Measurements from ENCODE around the gene CELF4.

CELF4 gene

GRCh38 chr18:37442477-37442876 is 123.1 kb downstream of the CELF4 start:
- DNase-seq (ENCODE audit: low read depth in 2 of 2), result no peak

GRCh38 chr18:37441821-37442220 is 123.8 kb downstream of the CELF4 start:
- DNase-seq (ENCODE audit: low read depth in 2 of 2), result no peak

GRCh38 chr18:37440206-37440605 is 125.4 kb downstream of the CELF4 start:
- no peak for DNase-seq (ENCODE audit: low read depth in 2 of 2)

GRCh38 chr18:37438417-37439180 is 127.0 kb downstream of the CELF4 start:
- no peak for DNase-seq (ENCODE audit: low read depth in 2 of 2)

DNA sequence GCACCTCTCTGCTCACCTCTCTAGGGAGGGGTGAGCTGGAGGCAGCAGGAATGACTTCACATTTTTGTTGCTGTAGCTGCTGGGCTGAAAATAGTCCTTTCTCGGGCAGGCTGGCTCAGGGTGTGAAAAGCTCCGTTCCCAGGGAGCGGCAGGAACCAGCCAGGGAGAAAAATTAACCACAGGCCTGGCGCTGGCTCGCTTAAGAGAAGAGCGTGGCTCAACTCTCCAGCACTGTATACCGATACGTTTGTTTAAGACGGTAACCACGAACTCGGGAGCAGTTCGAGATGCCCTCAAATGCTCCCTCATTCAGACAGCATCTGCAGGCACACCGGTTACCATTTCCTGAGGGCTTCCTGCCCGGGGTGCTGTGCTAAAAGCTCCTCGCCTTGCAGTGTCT is 129.6 kb downstream of the CELF4 start:
- DNase-seq (ENCODE audit: low read depth in 2 of 2), result no peak

DNA sequence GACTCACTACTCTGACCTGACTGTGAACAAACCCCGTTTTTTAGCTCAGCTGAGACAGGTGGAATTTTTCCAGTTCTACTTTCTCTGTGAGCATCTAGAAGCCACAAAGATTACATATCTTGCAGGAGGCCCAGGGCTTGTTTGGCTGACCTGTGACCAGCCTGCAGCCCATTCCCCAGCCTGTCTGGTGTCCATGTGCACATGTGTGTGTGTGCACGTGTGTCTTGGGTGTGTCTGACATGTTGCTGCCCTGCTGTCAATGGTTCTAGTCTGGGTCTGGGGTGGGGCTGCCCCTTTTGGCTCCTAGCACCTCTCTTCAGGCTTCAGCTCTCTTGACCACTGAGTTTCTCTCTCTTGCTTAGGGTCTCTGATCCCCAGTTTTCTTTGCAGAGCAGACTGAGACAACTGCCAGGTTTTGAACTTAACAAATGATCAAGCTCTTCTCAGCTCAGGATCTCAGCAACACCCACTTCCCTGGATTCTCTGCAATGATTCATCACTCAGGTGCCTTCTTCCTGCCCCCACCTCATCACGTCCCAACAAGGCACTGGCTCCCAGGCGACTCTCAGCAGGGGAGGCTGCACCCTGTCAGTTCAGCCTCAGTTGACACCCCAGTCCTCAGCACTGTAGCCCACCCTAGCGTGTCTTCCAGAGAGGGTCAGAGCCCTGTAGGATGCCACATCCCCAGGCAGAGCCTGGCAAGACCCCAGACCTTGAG is 130.3 kb downstream of the CELF4 start:
- no peak for DNase-seq (ENCODE audit: low read depth in 2 of 2)

- no peak for DNase-seq (ENCODE audit: low read depth in 2 of 2)
Measured at GRCh38 chr18:37434161-37434860, 131.3 kb downstream of the CELF4 start.

GRCh38 chr18:37432436-37433195 is 133.0 kb downstream of the CELF4 start:
- DNase-seq (ENCODE audit: low read depth in 2 of 2), result no peak

DNA sequence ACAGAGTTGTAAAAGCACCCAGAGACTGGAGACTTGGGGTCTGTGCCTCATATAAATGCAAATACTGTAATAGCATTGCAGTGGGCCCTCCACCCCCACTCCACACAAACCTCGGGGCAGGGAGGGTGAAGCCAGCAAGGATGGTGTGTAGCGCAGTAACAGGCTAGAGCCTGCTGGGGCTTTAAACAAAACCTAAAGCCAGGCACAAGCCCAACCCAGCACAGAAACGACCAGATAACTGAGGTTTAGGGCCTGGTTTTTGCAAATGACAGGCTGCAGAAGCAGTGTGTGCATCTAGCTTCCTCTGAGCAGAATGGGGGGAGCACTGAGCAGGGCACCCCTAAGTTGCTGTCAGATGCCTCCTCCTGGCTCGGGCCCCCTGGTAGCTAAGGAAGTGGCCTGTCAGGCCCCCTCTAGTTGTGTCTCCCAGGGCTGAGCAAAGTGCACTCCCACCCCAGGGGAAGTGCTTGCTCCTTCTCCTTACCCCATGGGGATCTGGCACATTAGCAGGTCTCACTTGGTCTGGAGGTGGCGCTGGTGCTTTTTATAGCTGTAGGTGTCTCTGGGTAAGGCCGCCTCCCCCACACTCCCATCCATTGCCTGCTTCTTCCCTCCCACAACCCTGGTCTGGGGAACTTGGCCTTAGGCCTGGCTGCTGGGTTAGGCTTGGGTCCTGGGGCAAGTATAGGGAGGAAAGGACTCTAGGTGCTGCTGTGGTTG is 135.1 kb downstream of the CELF4 start:
- no peak for DNase-seq (ENCODE audit: low read depth in 2 of 2)

GRCh38 chr18:37429791-37430190 is 135.8 kb downstream of the CELF4 start:
- DNase-seq (ENCODE audit: low read depth in 2 of 2), result no peak

DNA sequence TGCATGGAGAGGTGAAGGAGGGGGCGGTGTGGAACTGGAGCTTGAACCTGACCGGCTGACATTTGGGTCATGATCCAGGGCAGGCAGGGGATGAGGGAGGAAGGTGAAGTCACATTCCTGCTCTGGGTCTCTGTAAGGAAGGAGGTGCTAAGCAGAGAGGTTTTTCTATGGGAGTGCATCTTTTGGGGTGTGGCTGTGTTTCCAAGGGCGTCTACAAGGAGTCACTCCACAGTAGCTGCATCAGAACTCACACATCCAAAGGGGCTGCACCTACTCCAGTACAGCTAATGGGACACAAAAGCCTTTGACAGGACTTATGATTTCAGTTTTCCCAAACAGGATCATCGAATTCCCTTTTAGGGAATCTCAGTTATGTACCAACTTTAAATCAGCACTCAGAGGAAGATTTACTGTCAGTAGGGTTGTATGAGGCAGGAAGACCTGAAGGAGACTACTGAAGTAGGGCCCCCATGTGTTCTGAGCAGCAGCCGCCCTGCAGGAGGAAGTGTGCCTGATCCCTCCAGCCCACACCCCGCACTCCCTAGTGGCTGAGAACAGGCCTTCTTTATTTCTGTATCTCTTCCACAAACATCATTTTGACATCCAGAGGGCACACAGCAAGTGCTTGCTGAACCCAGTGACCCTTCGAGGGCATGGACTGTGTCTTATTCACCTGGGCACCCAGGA is 137.2 kb downstream of the CELF4 start:
- no peak for DNase-seq (ENCODE audit: low read depth in 2 of 2)

- no peak for DNase-seq (ENCODE audit: low read depth in 2 of 2)
Measured at GRCh38 chr18:37426586-37426985, 139.0 kb downstream of the CELF4 start.

- no peak for DNase-seq (ENCODE audit: low read depth in 2 of 2)
Measured at GRCh38 chr18:37425222-37425621, 140.4 kb downstream of the CELF4 start.

- DNase-seq (ENCODE audit: low read depth in 2 of 2), result no peak
Measured at GRCh38 chr18:37424507-37424906, 141.1 kb downstream of the CELF4 start.

DNA sequence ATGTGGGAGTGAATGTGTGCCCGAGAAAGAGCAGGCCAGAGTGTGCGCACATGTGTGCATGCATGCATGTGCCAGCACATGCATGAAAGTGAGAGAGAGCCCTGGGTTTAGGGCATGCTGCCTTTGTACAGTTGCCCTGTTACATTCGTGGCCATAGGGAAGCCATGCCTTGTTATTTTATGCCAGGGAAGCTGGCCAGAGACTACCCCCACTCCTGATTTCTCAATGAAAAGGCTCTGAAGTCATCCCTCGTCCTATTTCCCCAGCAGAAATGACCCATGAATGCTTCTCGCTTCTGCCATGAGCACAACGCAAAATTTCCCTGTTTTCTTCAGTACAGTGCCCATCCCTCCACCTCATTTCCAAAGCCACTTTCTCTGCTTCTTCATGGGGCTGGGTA is 143.0 kb downstream of the CELF4 start:
- no peak for DNase-seq (ENCODE audit: low read depth in 2 of 2)

DNA sequence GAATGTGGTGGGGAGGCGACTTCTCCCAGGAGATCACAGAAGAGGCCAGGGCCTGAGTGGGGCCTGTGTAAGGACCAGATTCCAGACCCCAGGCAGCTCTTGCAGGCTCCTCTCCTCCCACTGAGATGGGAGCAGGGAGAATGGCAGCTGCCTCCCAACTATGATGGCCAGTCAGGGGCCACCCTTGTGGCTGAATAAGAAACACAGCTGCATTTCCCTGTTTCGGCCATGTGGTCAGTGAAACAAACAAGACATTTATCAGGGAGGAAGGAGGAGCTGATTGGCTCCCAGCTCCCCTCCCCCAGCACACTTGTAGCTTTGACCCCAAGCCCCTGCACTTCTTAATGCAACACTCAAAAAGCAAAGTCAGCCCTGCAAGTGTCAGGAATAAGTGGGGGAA is 143.5 kb downstream of the CELF4 start:
- DNase-seq (ENCODE audit: low read depth in 2 of 2), result no peak

DNA sequence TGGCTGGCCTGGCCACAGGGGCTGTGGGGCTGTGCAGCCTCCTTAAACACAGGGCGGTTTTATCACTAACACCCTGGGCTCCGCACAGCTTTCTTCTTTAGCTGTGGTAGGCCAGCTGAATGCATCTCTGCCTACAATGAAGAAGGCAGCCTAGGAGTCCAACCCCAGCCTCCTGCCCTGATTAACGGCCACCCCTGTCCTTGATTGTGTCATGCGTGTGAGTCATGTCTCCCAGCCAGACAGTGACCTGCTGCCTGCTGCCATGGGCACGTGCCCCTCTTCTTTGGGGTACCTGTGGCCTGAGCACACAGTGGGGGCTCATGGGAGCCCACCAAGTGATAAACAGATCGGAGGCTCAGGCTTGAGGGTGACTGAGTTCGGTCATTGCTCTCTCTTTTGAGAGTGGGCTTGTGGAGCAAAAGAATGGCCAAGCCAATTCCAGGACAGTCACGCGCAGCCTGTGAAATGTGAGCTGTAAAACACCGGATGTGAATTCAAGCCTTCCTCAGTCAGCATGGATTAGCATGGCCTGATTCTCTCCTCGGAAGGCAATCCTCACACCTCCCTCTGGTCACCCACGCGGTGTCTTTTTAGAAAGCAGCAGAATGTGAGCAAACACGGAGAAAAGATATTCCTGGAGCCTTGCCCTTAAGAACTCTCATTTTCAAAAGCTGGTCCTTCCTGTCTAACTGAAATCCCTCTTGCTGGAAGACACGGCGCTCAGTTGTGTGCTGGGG is 144.1 kb downstream of the CELF4 start:
- no peak for DNase-seq (ENCODE audit: low read depth in 2 of 2)

- DNase-seq (ENCODE audit: low read depth in 2 of 2), result no peak
Measured at GRCh38 chr18:37420315-37420880, 145.2 kb downstream of the CELF4 start.

GRCh38 chr18:37419866-37420265 is 145.7 kb downstream of the CELF4 start:
- DNase-seq (ENCODE audit: low read depth in 2 of 2), result no peak

DNA sequence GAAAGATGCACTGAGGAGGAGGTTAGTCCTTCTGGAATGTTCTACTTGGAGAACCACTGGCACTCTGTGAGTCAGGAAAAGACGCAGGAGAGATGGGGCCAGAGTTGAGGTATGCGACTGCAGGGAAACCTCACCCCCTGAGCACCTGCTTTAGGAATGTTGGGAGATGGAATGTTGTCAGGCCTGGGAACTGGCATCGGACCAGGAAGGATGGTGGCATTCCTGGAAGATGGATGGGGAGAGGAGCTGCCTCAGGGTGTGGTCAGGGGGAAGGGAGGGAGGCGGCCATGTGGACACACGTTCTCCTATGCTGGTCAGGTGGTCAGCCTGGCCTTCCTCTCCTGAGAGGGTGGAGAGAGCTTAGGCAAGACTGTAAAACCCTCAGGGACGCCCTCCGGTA is 146.3 kb downstream of the CELF4 start:
- DNase-seq (ENCODE audit: low read depth in 2 of 2), result no peak

Data from activated CD8-positive, alpha-beta memory T cell treated with anti-CD3 and anti-CD28 coated beads for 4 hours (primary cell).